Body of pancreas (tissue), 4 donors: ENCODE measurements around the gene ZFYVE16.

Experiments
- CTCF ChIP-seq, 7 experiments: fragments of 450-650 bp in 4 of 7; fragments of 200-600 bp in 3 of 7; sonication (generic) in 3 of 7; IDR thresholded peaks; one replicate each; pipeline ENCODE4 v1.5.1; 2016 to 2019; ENCODE audit warnings: antibody characterized with exemption in 7 of 7
- POLR2A ChIP-seq, 3 donors: fragments of 450-650 bp; IDR thresholded peaks; one replicate each; pipeline ENCODE4 v1.6.1; 2016; ENCODE audit warnings: antibody characterized with exemption in 3 of 3, mild to moderate bottlenecking in 2 of 3

- TF ChIP-seq CTCF (IDR thresholded peaks at IDR 0.05) = no peak
- no peak for TF ChIP-seq POLR2A (IDR thresholded peaks at IDR 0.05)
Measured at GRCh38 chr5:80435476-80435875, 27.6 kb downstream of the ZFYVE16 start.
